A549 (cell line): Measurements from ENCODE around the gene CALU.

Source experiments
- EP300 ChIP-seq, 2 experiments: fragments of >200 bp; sonication (Bioruptor Twin); formaldehyde crosslinking; IDR thresholded peaks; 2 replicates in 1 of 2; 3 replicates in 1 of 2; pipeline ENCODE4 v1.6.1; 2016 to 2017
- HDAC2 ChIP-seq: fragments of 200-600 bp; sonication (generic); IDR thresholded peaks from 2 replicates; pipeline ENCODE4 v1.6.1; 2016
- NR3C1 ChIP-seq: fragments of >200 bp; sonication (Bioruptor Twin); formaldehyde crosslinking; IDR thresholded peaks from 3 replicates; pipeline ENCODE4 v1.6.1; 2017
- POLR2A ChIP-seq: IDR thresholded peaks from 2 replicates; pipeline ENCODE4 v1.6.1; 2012; ENCODE audit warnings: mild to moderate bottlenecking, low read length
- POLR2AphosphoS2 ChIP-seq: conservative IDR thresholded peaks from 2 replicates; pipeline ENCODE4 v1.6.1; 2012; ENCODE audit warnings: low read length, improper control_type of control experiment, inconsistent platforms
- TF ChIP-seq, protein P1 (sequence below): fragments of >200 bp; sonication (Bioruptor Twin); formaldehyde crosslinking; IDR thresholded peaks from 3 replicates; pipeline ENCODE4 v1.5.1; 2016
- TF ChIP-seq, protein P2 (sequence below): fragments of 450-650 bp; IDR thresholded peaks from 2 replicates; pipeline ENCODE4 v1.6.1; 2014; ENCODE audit warnings: antibody characterized with exemption
- TF ChIP-seq, protein P3 (sequence below): IDR thresholded peaks from 2 replicates; pipeline ENCODE4 v1.6.1; 2012

DNA sequence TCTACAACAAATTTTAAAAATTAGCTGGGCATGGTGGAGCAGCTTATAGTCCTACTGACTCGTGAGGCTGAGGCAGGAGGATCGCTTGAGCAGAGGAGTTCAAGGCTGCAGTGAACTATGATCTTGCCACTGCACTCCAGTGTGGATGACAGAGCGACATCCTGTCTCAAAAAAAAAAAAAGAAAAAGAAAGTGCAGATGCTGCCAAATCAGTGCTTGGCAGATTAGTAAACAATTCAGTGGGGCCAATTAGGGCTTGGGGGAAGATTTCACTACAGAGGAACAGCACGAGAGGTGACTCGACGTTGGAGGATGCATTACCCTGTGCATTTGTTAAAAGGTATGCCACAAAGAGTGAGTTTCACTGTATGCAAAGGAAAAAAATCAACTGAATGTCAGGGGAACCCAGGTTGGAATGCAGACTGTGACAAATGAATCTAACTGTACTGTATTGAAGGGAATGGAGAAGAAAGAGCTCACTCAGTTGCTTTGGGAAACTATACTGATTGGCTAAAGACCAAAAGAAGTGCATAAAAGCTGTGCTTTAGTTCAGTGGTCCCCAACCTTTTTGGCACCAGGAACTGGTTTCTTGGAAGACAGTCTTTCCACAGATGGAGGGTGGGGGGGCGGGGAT lies 35.4 kb upstream of the CALU start:
- TF ChIP-seq POLR2AphosphoS2 (no peak), NR3C1 (no peak), EP300 (IDR thresholded peaks at IDR 0.05) (no peak), POLR2A (no peak), HDAC2 (no peak)
- TF ChIP-seq, protein P1, sequence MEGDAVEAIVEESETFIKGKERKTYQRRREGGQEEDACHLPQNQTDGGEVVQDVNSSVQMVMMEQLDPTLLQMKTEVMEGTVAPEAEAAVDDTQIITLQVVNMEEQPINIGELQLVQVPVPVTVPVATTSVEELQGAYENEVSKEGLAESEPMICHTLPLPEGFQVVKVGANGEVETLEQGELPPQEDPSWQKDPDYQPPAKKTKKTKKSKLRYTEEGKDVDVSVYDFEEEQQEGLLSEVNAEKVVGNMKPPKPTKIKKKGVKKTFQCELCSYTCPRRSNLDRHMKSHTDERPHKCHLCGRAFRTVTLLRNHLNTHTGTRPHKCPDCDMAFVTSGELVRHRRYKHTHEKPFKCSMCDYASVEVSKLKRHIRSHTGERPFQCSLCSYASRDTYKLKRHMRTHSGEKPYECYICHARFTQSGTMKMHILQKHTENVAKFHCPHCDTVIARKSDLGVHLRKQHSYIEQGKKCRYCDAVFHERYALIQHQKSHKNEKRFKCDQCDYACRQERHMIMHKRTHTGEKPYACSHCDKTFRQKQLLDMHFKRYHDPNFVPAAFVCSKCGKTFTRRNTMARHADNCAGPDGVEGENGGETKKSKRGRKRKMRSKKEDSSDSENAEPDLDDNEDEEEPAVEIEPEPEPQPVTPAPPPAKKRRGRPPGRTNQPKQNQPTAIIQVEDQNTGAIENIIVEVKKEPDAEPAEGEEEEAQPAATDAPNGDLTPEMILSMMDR, result no peak
- TF ChIP-seq, protein P2, sequence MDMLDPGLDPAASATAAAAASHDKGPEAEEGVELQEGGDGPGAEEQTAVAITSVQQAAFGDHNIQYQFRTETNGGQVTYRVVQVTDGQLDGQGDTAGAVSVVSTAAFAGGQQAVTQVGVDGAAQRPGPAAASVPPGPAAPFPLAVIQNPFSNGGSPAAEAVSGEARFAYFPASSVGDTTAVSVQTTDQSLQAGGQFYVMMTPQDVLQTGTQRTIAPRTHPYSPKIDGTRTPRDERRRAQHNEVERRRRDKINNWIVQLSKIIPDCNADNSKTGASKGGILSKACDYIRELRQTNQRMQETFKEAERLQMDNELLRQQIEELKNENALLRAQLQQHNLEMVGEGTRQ, result no peak
- TF ChIP-seq, protein P3, sequence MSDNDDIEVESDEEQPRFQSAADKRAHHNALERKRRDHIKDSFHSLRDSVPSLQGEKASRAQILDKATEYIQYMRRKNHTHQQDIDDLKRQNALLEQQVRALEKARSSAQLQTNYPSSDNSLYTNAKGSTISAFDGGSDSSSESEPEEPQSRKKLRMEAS, result no peak
